Activated naive CD8-positive, alpha-beta T cell treated with anti-CD3 and anti-CD28 coated beads, Interleukin-2, amount 50 U/mL, for 16 hours (primary cell): ENCODE measurements around the gene TMEM223.
"Not testable (repeated sequence)": the region's sequence is repeated elsewhere in the genome, so short reads cannot be mapped to it uniquely, and the experiment has no call there.

ENCODE experiments used
- DNase-seq: peaks from one replicate; pipeline ENCODE4 v3.0.0-alpha.2; 2020; ENCODE audit warnings: low read depth, low spot score

TMEM223 gene

DNA sequence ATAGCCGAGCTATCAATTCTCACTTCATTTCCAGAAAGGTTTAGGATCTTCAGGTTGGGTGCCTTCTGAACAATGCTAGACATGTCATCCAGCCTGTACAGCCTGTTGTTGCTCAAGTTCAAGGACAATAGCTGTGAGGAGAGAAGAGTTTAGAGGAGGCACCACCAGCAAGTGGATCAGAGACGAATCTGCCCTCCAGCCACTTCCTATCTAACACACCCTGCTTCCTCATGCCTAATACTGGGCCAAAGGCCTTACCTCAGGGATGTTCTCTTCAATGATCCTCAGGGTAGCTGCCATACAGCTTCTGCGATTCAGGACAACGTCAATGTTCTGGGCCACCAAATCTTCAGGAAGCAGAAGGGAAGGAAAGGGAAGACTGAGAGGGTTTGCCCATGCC lies 9.3 kb upstream of the TMEM223 start:
- DNase-seq = no peak

DNA sequence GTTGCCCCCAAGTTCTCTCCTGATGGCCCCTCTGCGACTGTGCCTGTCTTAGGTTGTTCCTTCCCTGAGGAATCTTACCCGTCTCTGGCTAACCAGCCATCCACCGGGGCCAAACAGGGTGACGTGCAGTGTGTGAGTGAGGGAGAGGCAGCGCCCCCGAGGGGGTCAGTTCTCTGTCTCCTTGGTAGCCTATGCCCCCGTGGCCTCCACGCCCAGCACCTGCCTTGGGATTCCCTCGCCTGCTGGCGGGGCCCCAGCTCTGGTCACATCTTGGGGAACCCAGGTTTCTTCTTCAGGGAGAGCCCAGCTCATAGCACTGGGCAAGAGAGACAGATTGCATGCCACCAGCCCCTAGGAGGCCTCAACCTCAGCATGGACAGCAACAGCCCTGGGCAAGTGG lies 7.7 kb upstream of the TMEM223 start:
- no peak for DNase-seq

DNA sequence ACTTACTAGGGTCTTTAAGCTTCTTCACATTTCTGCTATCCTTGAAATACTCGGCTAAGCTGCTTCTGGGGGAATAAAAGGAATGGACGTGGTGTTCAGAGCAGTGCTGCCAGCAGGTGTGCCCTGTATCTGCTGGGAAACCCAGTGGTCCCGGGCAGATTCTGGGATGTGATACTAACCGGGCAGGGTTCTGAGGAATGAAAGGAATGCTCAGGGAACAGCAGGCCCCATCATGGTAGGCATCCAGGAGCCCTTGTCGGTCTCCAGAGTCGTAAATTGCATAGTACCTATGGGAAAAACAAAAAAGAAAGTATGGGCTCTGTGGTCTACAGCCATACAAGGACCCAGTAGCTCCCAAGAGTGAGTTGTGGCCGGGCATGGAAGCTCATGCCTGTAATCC lies 4.5 kb upstream of the TMEM223 start:
- no peak for DNase-seq

DNA sequence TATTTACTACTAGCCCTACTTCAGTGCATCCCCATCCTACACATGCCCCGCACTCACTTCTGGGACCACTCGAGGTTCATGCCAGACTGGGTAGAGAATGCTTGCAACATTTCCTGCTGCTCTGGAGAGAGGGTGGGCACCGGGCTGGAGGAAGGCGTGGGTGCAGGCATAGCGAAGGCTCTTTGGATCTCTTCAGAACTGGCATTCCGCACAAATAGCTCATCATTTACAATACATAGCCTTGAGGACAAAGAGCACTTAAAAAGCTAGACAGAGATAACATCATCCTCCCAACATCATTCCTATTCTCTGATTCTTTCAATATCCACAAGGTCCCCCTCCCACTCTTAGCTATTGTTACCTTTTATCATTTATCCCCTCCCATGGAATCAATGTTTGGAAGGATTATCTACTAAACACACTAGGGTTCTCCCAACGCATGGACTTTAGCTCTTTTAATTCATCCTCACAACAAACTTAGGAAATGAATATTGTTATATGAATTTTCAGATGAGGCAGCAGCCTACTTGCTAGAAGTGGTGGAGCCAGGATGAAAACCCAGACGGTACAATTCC lies 2.5 kb upstream of the TMEM223 start:
- DNase-seq = no peak

DNA sequence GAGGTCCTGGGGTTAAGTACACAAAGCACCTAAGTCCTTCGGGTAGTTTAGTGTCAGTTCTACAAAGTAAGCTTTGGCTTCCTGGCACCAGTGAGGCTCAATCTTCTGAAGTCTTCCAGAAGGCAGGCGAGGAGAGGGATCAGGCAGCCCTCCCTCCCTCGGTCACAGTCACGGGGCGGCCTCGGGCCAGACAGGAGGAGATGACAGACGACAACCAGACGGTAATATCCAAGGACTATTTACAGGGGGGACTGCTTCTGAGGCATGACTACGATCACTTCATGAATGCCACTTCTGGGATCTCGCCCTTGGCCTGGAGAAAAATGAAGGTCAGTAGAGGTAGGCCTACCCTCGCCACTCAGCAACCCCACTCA lies 383 bp upstream of the TMEM223 start:
- DNase-seq = no peak

DNA sequence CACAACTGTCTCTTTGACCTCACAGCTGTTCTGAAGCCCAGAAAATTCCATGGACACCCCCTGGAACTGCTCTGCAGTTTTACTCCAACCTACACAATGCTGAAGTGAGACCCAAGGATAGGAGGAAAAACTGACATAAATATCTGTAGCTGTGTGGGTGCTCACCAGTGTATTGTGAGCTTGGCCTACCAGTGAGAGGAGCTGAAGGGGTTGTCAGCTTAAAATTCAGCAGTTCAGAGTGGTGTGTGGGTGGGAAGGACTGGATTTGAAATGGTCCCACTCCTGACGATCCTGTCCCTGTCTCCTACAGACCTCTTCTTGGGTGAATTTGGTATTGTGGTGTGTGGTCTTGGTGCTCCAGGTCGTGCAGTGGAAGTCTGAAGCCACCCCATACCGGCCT lies 2.2 kb downstream of the TMEM223 start:
- no peak for DNase-seq

DNA sequence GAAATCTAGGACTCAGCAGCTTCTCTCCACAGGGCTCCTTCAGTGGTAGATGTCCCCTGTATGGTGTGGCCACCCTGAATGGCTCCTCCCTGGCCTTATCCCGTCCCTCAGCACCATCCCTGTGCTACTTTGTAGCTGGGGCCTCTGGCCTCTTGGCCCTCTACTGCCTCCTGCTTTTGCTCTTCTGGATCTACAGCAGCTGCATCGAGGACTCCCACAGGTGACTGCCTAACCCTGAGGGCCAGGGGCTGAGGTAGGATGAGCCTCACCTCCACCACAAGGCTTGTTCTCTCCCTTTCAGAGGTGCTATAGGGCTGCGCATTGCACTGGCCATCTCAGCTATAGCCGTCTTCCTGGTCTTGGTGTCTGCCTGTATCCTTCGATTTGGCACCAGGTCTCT lies 2.8 kb downstream of the TMEM223 start:
- DNase-seq = no peak

DNA sequence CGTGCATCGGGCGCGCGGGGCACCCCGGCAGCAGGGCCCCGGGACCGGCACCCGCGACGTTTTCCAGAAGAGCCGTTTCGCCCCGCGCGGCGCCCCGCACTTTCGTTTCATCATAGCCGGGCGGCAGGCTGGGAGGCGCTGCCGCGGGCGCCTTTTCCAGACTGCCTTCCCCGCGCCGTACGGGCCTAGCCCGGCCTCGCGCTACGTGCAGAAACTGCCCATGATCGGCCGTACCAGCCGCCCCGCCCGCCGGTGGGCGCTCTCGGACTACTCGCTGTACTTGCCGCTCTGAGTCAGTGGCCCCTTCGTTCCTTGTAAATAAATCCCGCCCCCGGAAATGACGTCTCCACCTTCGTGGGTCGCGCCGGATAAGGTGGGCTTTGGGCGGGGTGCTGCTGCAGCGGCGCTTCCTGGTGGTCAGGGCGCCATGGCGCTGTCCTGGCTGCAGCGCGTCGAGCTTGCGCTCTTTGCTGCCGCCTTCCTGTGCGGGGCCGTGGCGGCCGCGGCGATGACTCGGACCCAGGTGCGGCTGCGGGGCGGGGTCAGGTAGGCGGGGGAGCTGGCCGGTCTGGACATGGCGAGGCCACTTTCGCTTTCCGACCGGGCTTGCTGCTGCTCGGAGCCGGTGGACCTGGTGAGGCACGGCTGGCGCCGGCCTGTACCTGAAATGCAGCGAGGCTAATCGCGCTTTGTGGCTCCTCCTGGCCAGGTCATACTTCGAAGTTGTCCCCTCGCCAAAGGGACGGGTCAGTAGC lies 4.6 kb downstream of the TMEM223 start, which contains the start of gene TMEM179B:
TSS of gene TMEM179B (plus strand) at position 398 of the 755 bp plus-strand sequence. CDS start at position 428, 30 bp downstream.
- peak; percentile 98 for DNase-seq

DNA sequence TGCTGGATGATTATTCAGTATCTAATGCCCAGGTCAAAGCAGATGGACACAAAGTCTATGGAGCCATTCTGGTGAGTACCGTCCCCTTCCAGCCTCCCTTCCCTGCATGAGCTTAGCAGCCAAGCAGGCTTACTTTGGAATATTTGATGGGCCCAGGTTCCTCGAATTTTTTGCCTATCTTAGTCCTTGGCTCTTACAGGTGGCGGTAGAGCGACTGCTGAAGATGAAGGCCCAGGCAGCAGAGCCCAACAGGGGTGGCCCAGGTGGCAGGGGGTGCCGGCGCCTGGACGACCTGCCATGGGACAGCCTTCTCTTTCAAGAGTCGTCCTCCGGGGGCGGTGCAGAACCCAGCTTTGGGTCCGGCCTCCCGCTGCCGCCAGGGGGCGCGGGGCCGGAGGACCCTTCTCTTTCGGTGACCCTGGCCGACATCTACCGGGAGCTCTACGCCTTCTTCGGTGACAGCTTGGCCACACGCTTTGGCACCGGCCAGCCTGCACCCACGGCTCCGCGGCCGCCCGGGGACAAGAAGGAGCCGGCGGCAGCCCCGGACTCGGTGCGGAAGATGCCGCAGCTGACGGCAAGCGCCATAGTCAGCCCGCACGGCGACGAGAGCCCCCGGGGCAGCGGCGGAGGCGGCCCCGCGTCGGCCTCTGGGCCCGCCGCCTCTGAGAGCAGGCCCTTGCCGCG lies 5.3 kb downstream of the TMEM223 start:
- peak; percentile 49 for DNase-seq

DNA sequence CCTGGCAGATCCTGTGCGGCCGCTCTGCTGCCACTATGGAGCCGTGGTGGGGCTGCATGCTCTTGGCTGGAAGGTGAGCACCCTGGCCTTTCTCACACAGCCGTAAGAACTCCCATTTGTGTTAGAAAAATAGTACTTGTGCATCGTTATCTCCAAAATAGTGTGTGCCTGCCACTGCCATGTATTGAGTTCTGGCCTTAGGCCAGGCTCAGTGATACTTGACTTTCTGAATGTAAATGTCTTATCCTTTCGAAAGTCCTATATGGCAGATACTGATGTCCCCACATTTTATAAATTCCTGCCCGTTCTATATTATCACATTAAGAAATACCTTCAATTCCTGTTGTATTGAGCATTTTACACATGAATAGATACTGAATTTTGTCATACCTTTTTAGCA lies 9.1 kb downstream of the TMEM223 start:
- DNase-seq = no peak

DNA sequence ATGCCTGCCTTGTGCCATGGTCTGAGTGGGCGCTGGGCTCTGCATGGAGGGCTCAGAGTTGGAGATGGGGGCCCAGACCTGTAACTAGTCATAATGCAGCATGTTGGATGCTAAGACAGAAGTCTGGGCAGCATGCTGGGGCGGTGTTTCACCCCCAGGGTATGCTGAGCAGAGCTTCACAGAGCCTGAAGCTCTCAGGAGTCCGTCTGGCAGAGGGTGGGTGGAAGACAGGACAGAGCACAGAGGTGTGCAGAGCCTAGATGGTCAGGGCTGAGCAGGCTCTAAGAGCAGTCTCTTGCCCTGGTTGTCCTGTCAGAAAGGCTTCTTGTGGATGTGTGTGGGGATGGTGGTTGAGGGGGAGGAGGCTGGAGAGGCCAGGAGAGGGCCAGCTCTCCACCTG lies 13.4 kb downstream of the TMEM223 start:
- no peak for DNase-seq

DNA sequence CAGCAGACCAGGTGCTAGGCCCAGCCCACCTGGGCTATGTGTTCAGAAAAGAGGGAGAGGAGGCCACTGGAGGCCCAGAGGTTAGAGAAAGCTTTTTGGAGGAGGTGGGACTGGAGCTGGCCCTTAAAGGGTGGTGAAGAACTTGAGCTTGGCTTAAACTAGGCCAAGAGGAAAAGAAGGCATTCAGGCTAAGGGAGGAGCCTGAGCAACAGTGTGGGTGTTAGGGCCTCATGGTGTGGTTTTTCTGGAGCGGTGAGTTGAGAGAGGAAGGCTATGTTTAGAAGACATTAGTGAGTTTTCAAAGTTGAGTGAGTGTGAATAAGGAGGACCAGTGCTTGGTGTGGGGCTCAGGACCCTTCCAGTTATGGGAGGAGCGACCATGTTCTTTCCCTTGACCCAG lies 14.4 kb downstream of the TMEM223 start:
- DNase-seq = no peak

DNA sequence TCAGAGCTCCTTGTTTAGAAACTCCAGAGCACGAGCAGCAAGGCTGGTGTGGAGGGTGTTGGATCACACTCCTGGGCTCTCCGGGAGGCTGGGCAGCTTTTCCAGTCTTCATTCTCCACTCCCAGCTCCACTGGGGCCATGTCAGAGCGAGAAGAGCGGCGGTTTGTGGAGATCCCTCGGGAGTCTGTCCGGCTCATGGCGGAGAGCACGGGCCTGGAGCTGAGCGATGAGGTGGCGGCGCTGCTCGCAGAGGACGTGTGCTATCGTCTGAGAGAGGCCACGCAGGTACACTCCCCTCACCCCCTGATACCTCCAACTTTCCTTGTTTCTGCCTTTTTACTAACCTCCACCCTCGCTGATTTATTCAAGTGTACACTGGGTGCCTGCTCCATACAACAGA lies 16.2 kb downstream of the TMEM223 start:
- no peak for DNase-seq

DNA sequence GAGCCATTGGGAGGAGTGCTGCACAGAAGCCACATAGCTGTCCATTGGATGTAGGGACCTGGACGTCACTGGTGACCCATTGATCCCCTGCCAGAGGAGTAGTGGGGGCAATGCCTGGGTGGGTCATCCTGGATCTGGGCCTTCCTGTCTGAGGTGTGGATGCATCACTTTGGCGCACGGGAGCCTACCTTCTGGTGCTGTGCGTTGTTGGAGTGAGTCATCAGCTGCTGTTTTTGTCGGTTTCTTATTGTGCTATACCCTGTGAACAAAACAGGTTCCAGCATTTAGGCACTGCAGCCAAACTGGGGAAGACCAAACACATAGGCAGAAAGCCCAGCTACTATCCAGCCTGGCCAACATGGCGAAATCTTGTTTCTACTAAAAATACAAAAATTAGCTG lies 17.4 kb downstream of the TMEM223 start:
- no peak for DNase-seq

DNA sequence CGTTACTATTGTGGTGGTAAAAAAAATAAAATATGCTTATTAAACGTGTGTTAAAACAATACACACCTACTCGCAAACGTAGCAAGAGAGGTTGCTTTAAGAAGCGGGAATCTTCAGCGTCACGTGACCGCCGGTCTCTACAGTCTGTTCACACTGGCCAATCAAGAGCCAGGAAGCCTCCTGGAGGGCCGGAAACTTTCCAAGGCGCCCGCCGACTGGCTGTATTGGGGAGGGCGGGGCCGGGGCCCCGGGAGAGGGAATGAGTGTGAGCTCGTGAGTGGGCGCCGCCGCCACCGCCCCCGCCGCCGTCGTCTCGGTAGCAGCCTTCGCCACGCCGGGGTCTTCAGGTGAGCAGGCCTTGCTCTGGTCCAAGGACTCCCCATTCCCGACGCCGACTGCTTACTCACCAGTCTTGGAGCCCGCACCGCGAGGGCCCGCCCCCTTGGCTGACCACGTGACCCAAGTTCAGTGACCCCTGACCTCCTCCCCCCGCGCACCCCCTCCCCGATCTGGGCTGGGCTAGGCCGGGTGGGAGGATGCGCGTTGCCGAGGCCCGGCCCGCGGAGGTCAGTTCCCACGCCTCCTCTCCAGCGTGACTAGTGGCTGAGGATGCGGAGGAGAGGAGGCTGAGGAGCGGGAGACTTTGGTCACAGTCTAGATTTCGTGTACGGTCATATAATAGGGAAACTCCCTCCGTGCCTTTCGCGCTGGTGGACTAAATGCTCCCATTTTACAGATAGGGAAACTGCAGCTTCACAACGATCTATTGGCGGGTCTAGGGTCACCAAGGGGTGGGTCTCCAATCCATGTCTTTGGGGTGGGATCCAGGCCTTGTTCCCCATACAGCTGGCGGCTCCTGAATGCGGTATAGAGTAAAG lies 20.4 kb downstream of the TMEM223 start, which contains the start of gene TAF6L:
TSS of gene TAF6L (plus strand) at position 253 of the 878 bp plus-strand sequence. CDS start 4,388 bp downstream, outside the sequence.
- DNase-seq = peak; percentile 83

DNA sequence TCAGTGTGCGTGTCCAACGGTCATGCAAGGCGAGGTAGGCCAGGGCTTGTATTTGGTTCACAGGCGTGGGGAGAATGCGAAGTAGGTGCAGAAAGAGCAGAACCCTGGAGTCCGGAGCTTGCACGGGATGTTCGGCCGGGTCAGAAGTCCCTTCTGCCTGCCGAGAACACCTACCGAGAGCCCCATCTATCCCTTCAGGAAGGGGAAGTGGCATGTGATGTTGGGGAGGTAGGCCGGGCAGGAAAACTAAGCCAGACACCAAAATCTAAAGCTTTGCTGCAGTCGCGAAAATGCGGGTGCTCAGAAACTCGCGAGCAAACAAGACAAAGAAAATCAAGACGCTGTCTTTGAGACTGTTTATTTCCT lies 21.0 kb downstream of the TMEM223 start:
- DNase-seq = no peak

DNA sequence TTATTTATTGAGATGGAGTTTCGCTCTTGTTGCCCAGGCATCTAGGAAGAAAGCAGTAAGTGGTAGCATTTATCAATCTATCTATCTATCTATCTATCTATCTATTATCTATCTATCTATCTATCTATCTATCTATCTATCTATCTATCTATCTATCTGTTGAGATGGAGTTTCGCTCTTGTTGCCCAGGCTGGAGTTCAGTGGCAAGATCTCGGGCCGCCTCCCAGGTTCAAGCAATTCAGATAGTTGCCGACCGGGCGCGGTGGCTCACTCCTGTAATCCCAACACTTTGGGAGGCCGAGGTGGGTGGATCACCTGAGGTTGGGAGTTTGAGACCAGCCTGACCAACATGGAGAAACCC lies 31.0 kb downstream of the TMEM223 start:
- not testable (repeated sequence) for DNase-seq

DNA sequence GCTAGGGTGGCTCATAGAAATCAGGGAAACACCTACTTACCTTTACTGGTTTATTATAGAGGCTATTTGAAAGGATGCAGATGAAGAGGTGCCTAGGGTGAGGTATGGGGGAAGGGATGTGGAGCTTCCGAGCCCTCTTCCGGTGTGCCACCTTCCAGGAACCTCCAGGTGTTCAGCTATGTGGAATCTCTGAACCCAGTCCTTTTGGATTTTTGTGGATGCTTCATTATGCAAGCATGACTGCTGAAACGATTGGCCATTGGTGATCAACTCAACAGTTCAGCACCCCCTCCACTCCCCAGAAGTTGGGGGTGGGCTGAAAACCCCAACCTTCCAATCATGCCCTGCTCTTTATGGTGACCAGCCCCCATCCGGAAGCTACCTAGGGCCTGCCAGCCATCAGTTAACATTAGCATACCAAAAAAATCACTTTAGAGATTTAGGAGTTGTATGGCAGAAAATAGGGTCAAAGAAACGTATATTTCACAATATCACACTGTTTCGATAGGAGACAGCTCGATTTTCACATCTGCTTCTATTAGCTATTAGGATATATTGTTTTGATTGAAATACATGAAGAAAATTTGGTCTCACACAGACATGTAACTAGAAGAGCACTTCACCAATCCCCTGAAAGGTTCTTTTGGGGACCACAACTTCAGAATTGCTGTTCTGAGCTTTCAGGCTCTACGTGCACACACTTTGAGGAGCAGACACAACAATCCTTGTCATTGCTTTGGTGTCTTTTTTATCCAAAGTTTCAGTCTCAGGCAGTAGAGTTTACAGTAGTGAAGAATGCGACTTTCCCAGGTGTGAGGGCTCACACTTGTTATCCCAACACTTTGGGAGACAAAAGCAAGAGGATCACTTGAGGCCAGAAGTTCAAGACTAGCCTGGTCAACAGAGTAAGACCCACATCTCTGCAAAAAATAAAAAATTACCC lies 33.7 kb downstream of the TMEM223 start:
- DNase-seq = no peak

DNA sequence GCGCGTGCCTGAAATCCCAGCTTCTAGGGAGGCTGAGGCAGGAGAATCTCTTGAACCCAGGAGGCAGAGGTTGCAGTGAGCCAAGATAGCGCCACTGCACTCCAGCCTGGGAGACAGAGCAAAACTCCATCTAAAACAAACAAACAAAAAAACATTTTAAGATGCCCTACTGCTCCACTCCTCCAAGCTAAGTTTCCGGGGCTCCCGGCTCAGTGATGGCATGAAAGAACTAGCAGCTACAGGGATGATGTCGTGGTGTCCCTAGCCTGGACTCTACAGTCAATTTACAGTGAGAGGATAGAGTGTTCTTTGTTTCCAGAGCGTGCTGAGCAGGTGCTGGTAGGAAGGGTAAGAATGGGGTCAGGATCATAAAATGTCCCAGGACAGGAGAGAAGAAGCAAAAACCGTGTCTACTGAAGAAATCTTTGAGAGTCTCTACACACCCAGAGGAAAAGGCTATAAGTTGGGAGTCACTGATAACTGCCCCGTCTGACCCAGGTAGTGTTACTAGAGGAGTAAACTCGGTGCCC lies 36.7 kb downstream of the TMEM223 start:
- DNase-seq = no peak

DNA sequence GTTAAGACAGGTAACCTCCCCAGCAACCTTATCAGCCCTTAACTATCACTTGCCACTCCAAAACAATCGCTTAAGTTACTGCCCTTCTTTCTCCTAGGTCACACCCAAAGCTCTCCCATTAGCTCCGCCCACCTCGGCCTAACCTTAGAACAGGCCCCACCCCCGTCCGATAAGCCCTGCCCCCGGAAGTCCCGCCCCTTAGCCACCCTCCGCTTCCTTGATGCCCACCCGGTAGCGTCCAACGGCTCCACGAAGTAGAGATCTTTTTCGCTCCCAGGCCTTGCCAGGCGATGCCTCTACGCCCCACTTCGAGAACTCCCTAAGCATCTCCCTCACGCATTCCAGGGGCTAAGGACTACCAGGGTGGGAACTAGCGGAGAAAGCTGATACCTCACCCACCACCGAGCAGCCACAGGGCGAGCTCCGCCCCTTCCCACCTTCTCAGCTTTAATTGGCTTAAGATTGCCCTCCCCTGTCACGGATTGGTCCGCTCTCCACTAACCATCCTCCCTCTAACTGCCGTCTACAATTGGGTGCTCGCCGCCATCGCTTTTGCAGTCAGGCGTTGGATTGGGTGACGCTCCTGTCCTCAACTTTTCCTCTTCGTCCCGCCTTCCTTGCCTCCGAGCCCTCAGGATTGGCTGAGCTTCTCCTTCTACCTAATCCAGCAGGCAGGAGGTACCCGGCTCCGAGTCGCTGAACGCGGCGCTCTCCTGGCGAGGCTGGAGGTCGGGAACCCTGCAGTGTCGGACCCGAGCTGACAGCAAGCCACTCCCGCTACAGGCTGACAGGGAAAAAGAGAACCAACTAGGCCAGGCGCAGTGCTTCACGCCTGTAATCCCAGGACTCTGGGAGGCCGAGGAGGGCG lies 37.8 kb downstream of the TMEM223 start, which contains the start of gene ZBTB3:
TSS of gene ZBTB3 (minus strand) at position 425 of the 868 bp plus-strand sequence. CDS start 496 bp downstream, outside the sequence.
- peak; percentile 89 for DNase-seq
